ENCODE results near the gene RER1.

GRCh38 chr1:2343023-2343935, 48.4 kb upstream of the RER1 start:
- TF ChIP-seq POLR2AphosphoS5 (IDR thresholded peaks at IDR 0.05) = no peak
- no peak for TF ChIP-seq CTCF (IDR thresholded peaks at IDR 0.05)
- TF ChIP-seq POLR2A (IDR thresholded peaks at IDR 0.05) = no peak
